Mucosa of stomach (tissue), 1 donor: ENCODE measurements around the gene DGKD.
"Not testable (repeated sequence)": the region's sequence is repeated elsewhere in the genome, so short reads cannot be mapped to it uniquely, and the experiment has no call there.

ENCODE experiments used
- H3K27me3 ChIP-seq: one replicate; pipeline ENCODE4 v1.7.0; 2013; ENCODE audit warnings: mild to moderate bottlenecking, low read length; ENCODE audit not compliant: control insufficient read depth, insufficient read depth
- H3K36me3 ChIP-seq: one replicate; pipeline ENCODE4 v1.7.0; 2013; ENCODE audit warnings: low read length; ENCODE audit not compliant: control insufficient read depth, insufficient read depth
- H3K4me1 ChIP-seq: one replicate; pipeline ENCODE4 v1.7.0; 2013; ENCODE audit warnings: mild to moderate bottlenecking, low read length; ENCODE audit not compliant: control insufficient read depth, insufficient read depth
- H3K4me3 ChIP-seq: one replicate; pipeline ENCODE4 v1.7.0; 2013; ENCODE audit warnings: low read length
- H3K9ac ChIP-seq: one replicate; pipeline ENCODE4 v1.7.0; 2013; ENCODE audit warnings: mild to moderate bottlenecking, low read length, moderate library complexity
- H3K9me3 ChIP-seq: one replicate; pipeline ENCODE4 v1.7.0; 2013; ENCODE audit warnings: mild to moderate bottlenecking, low read length, moderate library complexity; ENCODE audit not compliant: control insufficient read depth
- donor health status: Pancreatic carcinoma.

The DGKD gene

DNA sequence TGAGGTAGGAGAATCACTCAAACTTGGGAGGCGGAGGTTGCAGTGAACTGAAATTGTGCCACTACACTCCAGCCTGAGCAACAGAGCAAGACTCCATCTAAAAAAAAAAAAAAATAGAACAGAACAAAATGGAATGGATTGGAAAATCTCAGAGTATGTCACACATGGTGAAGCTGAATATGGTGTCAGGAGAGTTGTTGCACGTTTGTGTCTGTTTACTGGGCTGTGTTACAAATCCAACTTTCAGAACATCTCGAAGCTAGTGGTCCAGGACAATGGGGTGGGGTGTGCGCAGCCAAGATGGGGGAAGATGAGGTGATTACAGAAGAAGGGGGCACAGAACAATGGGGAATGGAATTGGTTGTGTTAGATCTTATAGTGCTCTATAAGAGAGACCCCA is 29.0 kb upstream of the DGKD start:
- H3K27me3 ChIP-seq: peaks cover 7% of the 10 kb centered on the region
- no peaks in the 10 kb centered on the region for H3K36me3 ChIP-seq
- H3K9me3 ChIP-seq: no peaks in the 10 kb centered on the region
- H3K4me1 ChIP-seq: no peaks in the 10 kb centered on the region
- H3K4me3 ChIP-seq: no peak overlapping the region
- H3K9ac ChIP-seq: no peak overlapping the region

DNA sequence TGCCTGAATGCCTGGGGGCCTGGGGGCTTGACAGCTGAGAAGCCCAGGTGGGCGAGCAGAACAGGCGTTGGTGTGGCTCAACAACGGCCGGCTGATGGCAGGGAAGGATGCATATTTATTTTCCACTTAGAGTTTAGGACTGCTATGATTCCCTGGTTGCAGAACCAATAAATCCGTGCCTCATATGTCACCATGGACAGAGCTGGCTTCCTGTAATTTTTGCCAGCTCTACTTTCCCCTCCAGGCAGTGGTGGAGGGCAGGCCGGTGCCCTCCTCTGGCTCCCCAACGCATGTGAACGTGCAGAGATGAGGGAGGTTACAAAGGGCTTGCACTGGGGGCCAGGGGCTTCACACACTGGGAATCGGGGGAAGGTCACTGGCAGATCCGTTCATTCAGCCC is 28.5 kb upstream of the DGKD start:
- no peaks in the 10 kb centered on the region for H3K4me1 ChIP-seq
- no peak overlapping the region for H3K9ac ChIP-seq
- H3K9me3 ChIP-seq: no peaks in the 10 kb centered on the region
- H3K36me3 ChIP-seq: no peaks in the 10 kb centered on the region
- H3K27me3 ChIP-seq: peaks cover 3% of the 10 kb centered on the region
- no peak overlapping the region for H3K4me3 ChIP-seq

DNA sequence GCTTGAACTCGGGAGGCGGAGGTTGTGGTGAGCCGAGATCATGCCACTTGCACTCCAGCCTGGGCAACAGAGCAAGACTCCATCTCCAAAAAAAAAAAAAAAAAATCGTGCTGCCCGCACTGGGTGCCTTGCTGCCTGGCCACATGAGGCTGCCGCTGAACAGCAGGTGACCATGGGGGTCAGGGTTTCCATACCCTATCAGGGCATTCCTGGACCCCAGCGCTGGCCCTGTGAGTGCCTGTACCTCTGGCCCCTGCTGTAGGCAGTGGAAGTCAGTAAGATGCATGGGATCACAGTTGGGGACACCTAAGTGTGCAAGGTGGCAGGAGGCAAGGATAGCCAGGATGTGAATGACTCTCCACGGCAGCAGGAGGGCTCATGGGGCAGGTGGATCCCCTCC is 27.8 kb upstream of the DGKD start:
- Histone ChIP-seq H3K27me3 (no peaks in the 10 kb centered on the region), H3K4me1 (no peaks in the 10 kb centered on the region), H3K9ac (no peak overlapping the region), H3K9me3 (no peaks in the 10 kb centered on the region), H3K36me3 (no peaks in the 10 kb centered on the region), H3K4me3 (no peak overlapping the region)

DNA sequence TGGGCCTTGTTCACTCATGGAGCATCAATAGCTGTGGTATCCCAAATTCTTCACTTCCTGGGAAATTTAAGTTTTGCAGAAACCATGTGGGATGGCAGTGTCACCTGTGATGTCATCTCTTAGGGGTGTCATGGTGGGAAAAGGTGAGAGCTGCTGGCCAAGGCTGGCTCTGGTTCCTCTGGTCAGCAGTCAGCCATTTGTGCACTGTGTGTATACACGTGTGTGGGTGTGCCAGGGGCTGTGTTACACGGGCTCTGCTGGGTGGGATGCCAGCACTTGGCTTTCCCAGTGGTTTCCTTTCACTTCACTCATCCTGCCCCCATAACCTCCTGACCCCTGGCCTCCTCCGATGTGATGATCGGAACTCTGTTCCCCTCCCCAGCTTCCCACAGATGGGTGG is 25.4 kb upstream of the DGKD start:
- no peaks in the 10 kb centered on the region for H3K27me3 ChIP-seq
- no peaks in the 10 kb centered on the region for H3K4me1 ChIP-seq
- H3K9me3 ChIP-seq: no peaks in the 10 kb centered on the region
- no peak overlapping the region for H3K4me3 ChIP-seq
- H3K9ac ChIP-seq: no peak overlapping the region
- no peaks in the 10 kb centered on the region for H3K36me3 ChIP-seq

DNA sequence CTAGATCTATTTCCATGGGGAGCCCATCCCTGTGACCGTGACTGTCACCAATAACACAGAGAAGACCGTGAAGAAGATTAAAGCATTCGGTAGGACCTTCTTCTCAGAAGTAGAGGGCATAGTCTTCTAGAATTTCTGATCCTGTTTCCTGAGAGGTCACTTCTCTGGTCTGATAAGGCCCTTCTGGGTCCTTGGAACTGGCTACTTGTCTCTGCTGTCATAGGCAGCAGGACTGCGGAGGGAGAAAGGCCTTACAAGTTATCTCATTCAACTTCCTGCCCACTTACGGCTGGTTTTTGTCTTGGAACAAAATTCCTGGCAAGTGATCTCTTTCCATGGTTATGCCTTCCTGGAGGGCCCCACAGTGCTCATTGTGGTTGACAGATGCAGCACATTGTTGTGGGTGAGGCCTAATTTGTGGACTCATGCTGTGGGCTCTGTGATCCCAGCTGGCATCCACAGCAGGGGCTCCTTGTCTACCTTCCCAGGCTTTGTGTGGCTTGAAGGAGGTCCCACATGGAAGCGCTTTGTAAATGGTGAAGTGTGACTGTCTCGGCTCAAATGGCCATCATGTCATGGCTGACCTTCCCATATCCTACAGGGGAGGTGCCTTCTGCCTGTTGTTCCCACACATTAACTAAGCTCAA is 24.7 kb upstream of the DGKD start:
- H3K9ac ChIP-seq: no peak overlapping the region
- H3K27me3 ChIP-seq: no peaks in the 10 kb centered on the region
- no peaks in the 10 kb centered on the region for H3K36me3 ChIP-seq
- H3K9me3 ChIP-seq: no peaks in the 10 kb centered on the region
- H3K4me3 ChIP-seq: no peak overlapping the region
- H3K4me1 ChIP-seq: no peaks in the 10 kb centered on the region

DNA sequence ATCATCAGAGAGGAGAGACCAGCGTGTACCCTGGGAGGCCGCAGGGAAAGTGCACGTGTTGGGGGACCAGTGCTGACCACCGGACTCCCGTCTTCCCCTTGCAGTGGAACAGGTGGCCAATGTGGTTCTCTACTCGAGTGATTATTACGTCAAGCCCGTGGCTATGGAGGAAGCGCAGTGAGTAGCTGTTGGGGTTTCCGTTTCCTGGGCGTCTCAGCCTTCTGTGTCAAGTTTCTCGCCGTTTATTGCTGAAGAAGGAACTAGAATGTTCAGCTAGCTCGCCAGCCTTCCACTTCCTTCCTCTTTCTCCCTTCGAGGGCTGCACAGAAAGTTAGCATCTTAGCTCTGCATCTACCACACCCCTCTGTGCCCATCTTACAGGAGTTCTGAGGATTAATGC is 22.8 kb upstream of the DGKD start:
- no peaks in the 10 kb centered on the region for H3K4me1 ChIP-seq
- no peak overlapping the region for H3K4me3 ChIP-seq

DNA sequence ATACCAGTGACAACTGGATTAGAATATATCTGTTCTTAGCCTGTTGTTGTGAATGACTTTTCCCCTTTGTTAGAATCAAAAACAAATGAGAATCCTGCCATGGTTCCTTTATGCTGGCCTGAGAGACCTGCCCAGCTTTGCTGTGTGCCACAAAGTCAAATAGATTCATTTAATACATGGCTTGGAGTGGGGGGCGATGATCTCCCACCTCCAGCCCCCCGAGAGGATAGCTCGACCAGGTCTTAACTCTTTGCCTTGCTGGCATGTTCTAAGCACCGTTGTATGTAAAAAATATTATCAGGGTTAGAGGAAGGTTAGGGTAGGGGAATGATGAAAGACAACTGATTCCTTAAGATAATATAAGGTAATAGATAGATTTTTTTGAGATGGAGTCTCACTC is 22.2 kb upstream of the DGKD start:
- Histone ChIP-seq H3K9ac (no peak overlapping the region), H3K9me3 (no peaks in the 10 kb centered on the region), H3K36me3 (no peaks in the 10 kb centered on the region), H3K27me3 (no peaks in the 10 kb centered on the region), H3K4me3 (no peak overlapping the region), H3K4me1 (no peaks in the 10 kb centered on the region)

More for the DNA sequence above, 22.8 kb upstream of the DGKD start:
- no peaks in the 10 kb centered on the region for H3K36me3 ChIP-seq
- no peak overlapping the region for H3K9ac ChIP-seq
- H3K9me3 ChIP-seq: no peaks in the 10 kb centered on the region
- no peaks in the 10 kb centered on the region for H3K27me3 ChIP-seq

DNA sequence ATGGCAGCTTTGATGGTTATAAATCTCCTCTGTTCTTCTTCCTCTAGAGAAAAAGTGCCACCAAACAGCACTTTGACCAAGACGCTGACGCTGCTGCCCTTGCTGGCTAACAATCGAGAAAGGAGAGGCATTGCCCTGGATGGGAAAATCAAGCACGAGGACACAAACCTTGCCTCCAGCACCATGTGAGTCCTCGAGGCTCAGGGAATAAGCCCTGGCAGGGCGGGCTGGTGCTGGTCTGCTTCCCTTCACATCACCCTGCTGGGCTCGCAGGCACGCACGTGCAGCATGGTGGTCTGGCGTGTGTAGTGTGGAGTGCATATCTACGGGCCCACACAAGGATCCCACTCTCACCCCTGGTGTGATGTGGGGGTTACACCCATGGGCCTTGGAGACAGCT is 19.4 kb upstream of the DGKD start:
- H3K9ac ChIP-seq: no peak overlapping the region

DNA sequence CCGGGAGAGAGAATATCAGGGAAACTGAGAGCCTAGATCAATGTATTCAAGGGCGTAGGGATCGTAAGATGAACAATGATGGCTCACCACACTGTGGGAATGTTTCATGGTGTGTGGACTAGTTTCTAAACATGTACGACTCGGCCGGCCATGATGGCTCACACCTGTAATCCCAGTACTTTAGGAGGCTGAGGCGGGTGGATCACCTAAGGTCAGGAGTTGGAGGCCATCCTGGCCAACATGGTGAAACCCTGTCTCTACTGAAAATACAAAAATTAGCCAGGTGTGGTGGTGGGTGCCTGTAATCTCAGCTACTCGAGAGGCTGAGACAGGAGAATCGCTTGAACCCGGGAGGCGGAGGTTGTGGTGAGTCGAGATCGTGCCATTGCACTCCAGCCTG is 18.2 kb upstream of the DGKD start:
- not testable (repeated sequence) for H3K9me3 ChIP-seq, H3K4me1 ChIP-seq, H3K36me3 ChIP-seq, H3K4me3 ChIP-seq, H3K9ac ChIP-seq, H3K27me3 ChIP-seq

More for the DNA sequence above, 19.4 kb upstream of the DGKD start:
- Histone ChIP-seq H3K36me3 (no peaks in the 10 kb centered on the region), H3K27me3 (no peaks in the 10 kb centered on the region), H3K4me3 (no peak overlapping the region), H3K4me1 (peaks cover 10% of the 10 kb centered on the region), H3K9me3 (no peaks in the 10 kb centered on the region)

DNA sequence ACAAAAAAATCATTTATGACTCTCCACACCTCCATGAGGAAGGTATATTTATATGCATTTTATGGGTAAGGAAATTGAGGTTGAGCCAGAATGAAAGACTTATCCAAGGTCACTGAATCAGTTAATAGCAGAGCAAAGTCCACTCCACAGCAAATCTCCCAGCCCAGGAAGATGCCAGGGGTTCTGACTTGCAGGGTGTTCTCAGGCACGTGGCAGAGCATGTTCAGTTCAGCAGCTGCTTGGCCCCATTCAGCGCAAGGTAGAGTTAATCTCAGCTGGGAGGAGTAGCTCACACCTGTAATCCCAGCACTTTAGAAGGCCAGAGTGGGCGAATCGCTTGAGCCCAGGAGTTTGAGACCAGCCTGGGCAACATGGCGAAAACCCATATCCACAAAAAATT is 17.8 kb upstream of the DGKD start:
- H3K9ac ChIP-seq: no peak overlapping the region
- no peaks in the 10 kb centered on the region for H3K9me3 ChIP-seq
- no peaks in the 10 kb centered on the region for H3K27me3 ChIP-seq
- H3K4me1 ChIP-seq: peaks cover 10% of the 10 kb centered on the region
- H3K4me3 ChIP-seq: no peak overlapping the region
- no peaks in the 10 kb centered on the region for H3K36me3 ChIP-seq

DNA sequence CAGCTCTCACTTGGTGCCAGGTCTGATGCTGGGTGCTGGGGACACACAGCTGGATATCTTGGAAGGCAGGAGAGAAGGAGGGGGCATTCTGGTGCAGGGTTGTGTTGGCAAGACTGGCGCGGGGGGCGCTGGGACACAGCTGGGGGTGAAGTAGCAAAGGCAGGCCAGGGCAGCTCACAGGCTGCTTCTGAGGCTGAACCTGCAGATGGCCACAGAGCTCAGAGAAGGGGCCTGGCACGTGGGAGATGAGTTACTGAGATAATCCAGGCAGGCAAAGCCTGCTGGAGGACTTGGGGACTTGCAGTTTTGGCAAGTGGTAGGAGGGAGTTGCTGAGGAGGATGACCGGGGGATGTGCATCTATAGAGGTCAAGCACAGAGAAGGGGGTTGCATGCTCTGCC is 16.2 kb upstream of the DGKD start:
- Histone ChIP-seq H3K9ac (no peak overlapping the region), H3K4me1 (peaks cover 10% of the 10 kb centered on the region), H3K9me3 (no peaks in the 10 kb centered on the region), H3K4me3 (no peak overlapping the region), H3K36me3 (no peaks in the 10 kb centered on the region), H3K27me3 (no peaks in the 10 kb centered on the region)

DNA sequence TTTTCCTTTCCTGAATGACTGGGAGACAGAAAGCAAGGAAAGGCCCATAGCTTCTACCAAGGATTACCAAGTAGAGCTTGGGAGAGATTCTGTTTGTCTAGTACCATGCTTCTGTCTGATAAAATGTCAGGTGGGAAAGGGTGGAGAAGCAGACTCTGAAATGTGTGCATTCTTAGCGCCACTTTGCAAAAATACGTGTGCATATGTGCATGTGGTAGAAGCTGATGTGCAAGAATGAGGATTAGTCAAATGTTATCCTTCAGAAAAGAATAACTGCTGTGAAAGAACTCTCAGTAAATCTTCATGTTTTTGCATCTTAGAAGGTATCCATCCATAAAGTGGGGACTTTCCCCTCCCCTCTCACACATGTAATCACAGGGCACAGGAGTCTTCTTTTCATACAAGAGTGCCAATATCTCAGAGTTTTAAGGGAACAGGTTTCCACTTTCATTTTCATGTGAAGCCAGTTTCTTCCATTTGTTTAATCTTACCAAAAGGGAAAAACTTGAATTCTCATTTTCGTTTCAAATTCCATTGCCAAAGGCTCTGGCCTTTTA is 15.4 kb upstream of the DGKD start:
- Histone ChIP-seq H3K4me1 (peaks cover 10% of the 10 kb centered on the region), H3K27me3 (no peaks in the 10 kb centered on the region), H3K4me3 (no peak overlapping the region), H3K9me3 (no peaks in the 10 kb centered on the region), H3K9ac (no peak overlapping the region), H3K36me3 (no peaks in the 10 kb centered on the region)

DNA sequence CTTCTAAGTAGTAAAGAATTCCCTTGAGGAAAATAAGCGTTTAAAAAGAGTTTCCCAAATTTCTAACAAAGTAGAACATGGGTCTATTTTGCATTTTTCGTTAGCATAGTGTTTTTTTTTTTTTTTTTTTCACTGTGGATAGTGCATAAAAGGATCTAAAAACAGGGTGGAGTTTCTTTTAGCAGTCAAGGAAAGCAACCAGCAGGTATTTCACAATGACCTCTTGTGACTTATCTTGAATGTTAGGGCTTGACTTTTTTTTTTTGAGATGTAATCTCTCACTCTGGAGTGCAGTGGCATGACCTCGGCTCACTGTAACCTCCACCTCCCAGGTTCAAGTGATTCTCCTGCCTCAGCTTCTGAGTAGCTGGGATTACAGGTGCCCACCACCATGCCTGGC is 14.9 kb upstream of the DGKD start:
- no peaks in the 10 kb centered on the region for H3K36me3 ChIP-seq
- no peak overlapping the region for H3K4me3 ChIP-seq
- no peaks in the 10 kb centered on the region for H3K9me3 ChIP-seq
- H3K27me3 ChIP-seq: no peaks in the 10 kb centered on the region
- no peak overlapping the region for H3K9ac ChIP-seq
- peaks cover 10% of the 10 kb centered on the region for H3K4me1 ChIP-seq
